ENCODE data around the gene PMFBP1.

PMFBP1 gene

DNA sequence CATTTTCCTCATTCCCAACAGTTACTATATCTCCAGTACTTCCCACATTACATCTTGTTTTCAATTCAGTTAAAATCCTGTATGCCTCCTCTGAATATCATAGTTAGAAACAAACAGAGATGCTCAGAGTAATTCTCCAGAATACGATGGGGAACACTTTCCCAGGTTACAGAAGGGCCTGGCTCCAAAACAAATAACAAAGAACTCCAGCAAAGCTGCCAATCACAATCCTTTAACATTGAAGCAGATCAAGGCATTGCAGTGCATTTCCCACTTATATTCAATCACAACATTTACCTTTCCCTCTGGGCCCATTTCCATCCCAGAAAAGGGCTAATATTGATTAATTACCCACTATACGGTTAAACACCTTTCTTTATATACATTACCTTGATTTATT lies 29.4 kb upstream of the PMFBP1 start:
- DNase-seq (ENCODE audit: low read depth in 2 of 2): no peak
- TF ChIP-seq, protein P1, sequence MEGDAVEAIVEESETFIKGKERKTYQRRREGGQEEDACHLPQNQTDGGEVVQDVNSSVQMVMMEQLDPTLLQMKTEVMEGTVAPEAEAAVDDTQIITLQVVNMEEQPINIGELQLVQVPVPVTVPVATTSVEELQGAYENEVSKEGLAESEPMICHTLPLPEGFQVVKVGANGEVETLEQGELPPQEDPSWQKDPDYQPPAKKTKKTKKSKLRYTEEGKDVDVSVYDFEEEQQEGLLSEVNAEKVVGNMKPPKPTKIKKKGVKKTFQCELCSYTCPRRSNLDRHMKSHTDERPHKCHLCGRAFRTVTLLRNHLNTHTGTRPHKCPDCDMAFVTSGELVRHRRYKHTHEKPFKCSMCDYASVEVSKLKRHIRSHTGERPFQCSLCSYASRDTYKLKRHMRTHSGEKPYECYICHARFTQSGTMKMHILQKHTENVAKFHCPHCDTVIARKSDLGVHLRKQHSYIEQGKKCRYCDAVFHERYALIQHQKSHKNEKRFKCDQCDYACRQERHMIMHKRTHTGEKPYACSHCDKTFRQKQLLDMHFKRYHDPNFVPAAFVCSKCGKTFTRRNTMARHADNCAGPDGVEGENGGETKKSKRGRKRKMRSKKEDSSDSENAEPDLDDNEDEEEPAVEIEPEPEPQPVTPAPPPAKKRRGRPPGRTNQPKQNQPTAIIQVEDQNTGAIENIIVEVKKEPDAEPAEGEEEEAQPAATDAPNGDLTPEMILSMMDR (IDR thresholded peaks at IDR 0.05; ENCODE audit: low read depth, low read length): no peak
- no peak overlapping the region for H3K4me3 ChIP-seq (replicated peaks in 1 of 2; ENCODE audit: low read depth in 2 of 2, low read length in 2 of 2)

DNA sequence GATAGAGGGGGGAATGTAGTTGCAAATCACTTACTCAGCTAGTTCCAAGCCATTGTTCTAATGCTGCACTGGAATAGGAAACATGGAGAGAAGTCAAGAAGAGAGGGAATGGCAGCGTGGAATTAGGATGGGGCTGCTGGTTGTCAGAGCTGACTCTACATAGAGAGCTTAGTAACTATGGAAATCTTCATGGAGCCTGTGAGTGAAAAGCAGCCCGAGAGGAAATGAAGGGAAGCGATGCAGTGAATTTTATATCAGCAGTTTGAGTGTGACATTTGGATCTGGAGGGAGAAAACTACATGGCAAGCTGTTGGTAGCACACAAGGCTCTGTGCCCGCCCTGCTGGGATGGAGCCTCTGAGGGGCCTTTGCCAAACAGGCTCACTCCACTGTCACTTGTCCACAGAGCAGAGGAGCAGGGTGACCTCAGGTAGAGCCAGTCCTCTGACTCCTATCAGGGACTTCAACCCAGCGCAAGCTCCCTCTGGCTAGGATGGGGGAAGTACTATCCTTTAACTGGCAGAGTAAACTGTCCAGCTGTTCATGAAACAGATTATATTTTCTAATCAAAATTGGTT lies 27.9 kb upstream of the PMFBP1 start:
- DNase-seq (ENCODE audit: low read depth in 2 of 2): no peak
- no peak overlapping the region for H3K4me3 ChIP-seq (replicated peaks in 1 of 2; ENCODE audit: low read depth in 2 of 2, low read length in 2 of 2)
- TF ChIP-seq, protein P1 (IDR thresholded peaks at IDR 0.05; ENCODE audit: low read depth, low read length): no peak

DNA sequence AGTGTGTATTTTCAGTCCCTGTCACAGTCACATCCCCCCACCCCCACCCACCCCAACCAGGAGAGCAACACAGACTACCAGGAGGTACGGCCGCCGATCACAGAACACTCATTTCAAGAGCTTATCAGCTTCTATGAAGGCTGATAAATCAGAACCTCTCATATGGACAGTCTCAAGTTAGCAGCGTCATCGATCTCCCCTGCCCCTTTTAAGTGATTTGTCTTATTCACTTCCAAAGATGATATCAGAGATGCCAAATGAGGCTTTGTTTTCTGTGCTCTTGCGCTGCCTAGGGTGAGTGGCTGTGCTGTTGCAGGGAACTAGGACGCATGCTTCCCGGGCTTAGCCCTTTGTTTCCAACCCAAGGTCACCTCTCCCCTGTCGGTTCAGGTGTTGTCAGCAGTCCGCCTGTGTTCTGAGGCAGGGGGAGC lies 26.8 kb upstream of the PMFBP1 start:
- DNase-seq (ENCODE audit: low read depth in 2 of 2): no peak
- TF ChIP-seq, protein P1 (IDR thresholded peaks at IDR 0.05; ENCODE audit: low read depth, low read length): no peak
- no peak overlapping the region for H3K4me3 ChIP-seq (replicated peaks in 1 of 2; ENCODE audit: low read depth in 2 of 2, low read length in 2 of 2)

DNA sequence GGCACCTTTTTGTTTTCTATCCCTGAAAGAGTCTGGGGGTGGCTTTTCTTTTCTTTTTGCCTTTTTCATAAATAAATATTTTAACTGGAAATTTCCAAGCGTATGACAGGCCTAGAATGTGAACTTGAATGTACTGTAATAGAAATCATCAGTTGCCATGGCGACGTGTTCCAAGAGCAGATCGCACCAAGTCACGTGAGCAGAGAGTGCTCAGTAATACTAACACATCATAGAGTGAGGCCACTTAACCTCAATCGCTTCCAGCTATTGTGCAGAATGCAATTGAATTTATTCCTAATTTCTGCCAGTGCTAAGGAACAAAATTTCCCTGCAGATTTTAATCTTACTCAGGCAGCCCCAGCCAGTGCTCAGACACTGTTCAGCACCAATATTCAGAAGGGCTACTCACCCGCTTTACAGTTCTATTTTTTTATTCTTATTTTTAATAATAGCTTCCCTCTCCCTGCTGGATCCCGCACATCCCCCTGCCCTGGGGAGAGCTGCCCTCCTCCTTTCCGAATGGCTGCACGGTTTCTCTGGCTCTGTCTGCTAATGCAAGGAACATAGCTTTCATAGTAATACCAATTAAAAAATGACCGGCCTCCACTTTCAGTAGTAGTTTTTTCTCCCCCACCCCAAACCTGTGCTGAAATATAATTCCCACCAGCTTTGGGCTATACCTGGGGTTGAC lies 26.2 kb upstream of the PMFBP1 start:
- TF ChIP-seq, protein P1 (IDR thresholded peaks at IDR 0.05; ENCODE audit: low read depth, low read length): no peak
- peak; percentile 93 for DNase-seq (ENCODE audit: low read depth in 2 of 2)
- H3K4me3 ChIP-seq (replicated peaks in 1 of 2; ENCODE audit: low read depth in 2 of 2, low read length in 2 of 2): no peak overlapping the region

DNA sequence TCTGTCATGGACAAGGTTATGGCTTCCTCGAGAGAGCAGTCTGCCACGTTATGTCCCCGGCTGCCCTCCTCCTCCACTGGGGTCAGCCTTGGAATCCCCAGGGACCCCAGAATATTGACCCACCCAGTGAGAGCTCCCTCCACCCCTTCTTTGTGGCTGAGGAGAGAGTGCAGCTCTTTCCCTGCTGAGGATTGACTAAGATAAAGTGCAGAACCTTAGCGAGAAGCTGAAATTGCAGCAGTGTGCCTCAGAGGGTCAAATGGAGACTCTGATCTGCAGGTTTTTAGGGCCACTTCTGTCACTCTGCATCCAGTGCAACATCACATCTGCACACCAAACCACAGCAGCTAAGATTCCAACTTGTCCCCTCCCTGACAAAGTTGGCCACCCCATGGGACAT lies 25.6 kb upstream of the PMFBP1 start:
- DNase-seq (ENCODE audit: low read depth in 2 of 2): no peak
- TF ChIP-seq, protein P1 (IDR thresholded peaks at IDR 0.05; ENCODE audit: low read depth, low read length): no peak
- H3K4me3 ChIP-seq (replicated peaks in 1 of 2; ENCODE audit: low read depth in 2 of 2, low read length in 2 of 2): no peak overlapping the region

DNA sequence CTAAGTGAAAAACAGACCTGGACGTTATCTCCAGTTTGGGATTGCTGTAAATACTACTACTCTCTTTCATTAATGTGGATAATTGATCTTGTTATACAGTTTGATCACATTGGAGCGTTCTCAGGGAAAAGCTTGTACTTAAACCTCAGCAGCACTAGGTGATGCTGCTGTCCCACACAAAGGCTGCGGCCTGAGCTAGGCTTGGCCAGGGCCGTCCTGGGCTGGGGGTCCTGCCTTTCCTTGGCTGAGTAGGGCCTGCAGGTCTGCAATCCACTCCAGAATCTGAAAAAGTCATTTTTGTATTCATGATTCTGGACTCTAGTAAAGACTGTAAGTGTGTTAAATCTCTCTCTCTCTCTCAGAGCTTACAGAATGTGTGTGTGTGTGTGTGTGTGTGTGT lies 23.7 kb upstream of the PMFBP1 start:
- DNase-seq (ENCODE audit: low read depth in 2 of 2): no peak
- TF ChIP-seq, protein P1 (IDR thresholded peaks at IDR 0.05; ENCODE audit: low read depth, low read length): no peak
- no peak overlapping the region for H3K4me3 ChIP-seq (replicated peaks in 1 of 2; ENCODE audit: low read depth in 2 of 2, low read length in 2 of 2)
